ENCODE results near the gene CENPN.

The CENPN gene

DNA sequence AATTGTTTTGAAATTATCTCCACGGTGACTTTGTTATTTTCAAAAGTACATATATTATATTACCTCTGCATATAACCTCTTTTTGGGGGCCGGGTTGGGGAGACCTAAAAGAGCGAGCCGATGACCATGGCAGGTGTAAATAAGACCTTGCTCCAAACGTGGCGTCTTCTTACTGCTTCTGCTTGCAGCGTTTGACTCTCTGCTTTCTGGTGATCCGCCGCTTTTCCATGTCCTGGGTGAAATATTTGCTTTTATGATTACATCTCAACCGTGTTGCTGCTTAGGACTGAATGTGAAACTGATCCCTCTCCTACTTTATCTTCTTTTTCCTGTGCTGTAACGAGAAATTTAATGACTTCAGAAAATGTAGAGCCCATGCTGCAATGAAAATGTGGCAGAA is 46.7 kb downstream of the CENPN start:
- H3K36me3 ChIP-seq (ENCODE audit: low read length): no peaks in the 10 kb centered on the region
- no peak overlapping the region for H3K9ac ChIP-seq (ENCODE audit: low read length)
- TF ChIP-seq, protein P1, sequence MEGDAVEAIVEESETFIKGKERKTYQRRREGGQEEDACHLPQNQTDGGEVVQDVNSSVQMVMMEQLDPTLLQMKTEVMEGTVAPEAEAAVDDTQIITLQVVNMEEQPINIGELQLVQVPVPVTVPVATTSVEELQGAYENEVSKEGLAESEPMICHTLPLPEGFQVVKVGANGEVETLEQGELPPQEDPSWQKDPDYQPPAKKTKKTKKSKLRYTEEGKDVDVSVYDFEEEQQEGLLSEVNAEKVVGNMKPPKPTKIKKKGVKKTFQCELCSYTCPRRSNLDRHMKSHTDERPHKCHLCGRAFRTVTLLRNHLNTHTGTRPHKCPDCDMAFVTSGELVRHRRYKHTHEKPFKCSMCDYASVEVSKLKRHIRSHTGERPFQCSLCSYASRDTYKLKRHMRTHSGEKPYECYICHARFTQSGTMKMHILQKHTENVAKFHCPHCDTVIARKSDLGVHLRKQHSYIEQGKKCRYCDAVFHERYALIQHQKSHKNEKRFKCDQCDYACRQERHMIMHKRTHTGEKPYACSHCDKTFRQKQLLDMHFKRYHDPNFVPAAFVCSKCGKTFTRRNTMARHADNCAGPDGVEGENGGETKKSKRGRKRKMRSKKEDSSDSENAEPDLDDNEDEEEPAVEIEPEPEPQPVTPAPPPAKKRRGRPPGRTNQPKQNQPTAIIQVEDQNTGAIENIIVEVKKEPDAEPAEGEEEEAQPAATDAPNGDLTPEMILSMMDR (IDR thresholded peaks at IDR 0.05; ENCODE audit: insufficient read depth, low read length, poor library complexity, severe bottlenecking): no peak
- no peak for TF ChIP-seq EZH2phosphoT487 (conservative IDR thresholded peaks at IDR 0.05; ENCODE audit: low read length)
- H3K4me2 ChIP-seq (ENCODE audit: low read depth, low read length, poor library complexity, severe bottlenecking): no peak overlapping the region
- no peaks in the 10 kb centered on the region for H4K20me1 ChIP-seq (ENCODE audit: low read depth, low read length)
- H3K27ac ChIP-seq (ENCODE audit: low read depth, low read length): no peak overlapping the region
- H3K9me3 ChIP-seq (ENCODE audit: insufficient read depth, low read length): 0 out of 2 replicates have a peak, but pooled peaks cover under 1% of the 10 kb centered on the region
- no peak overlapping the region for H3K4me3 ChIP-seq (ENCODE audit: insufficient read depth, low read length, poor library complexity, severe bottlenecking)
- no peak overlapping the region for H2AFZ ChIP-seq (ENCODE audit: low read depth, low read length, severe bottlenecking)
- H3K27me3 ChIP-seq (ENCODE audit: low read length): no peaks in the 10 kb centered on the region
- H3K79me2 ChIP-seq (ENCODE audit: insufficient read depth, low read length): no peaks in the 10 kb centered on the region
- H3K9me2 ChIP-seq (replicated peaks; ENCODE audit: insufficient read depth, low read length): no peaks in the 10 kb centered on the region
- no peaks in the 10 kb centered on the region for H3F3A ChIP-seq (ENCODE audit: insufficient read depth)

DNA sequence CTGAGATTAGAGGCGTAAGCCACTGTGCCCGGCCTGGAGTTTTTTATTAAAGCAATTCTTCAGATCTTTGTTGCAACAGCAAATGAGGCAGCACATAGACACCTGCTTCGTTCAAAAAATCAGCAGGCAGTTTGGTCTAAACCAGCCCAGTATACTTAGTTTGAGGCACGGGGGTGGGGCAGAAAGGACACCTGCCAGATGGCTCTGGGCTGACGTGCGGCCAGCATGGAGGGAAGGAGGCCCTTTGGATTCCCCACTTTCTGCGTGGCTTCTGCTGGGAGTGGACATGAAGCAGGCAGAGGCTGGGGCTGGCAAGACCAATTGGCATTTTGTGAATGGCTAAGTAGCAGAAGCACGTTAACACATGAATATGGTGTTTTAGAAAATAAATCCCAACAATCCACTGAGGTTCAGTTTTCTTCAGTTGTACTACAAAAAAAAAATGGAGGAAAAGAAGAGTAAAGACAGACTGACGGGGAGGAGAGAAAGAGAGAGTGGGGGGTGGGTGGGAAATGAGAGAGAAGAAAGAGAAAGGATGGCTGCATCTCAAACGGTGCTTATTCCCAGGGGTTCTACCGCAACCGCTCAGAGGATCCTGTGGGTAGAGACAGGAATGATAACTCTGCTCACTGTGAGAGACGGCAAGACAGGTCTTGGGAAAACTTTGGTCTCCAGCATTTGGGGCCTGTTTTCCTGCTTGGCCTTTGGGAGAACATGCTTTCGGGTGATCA is 53.7 kb downstream of the CENPN start:
- Histone ChIP-seq H3K79me2 (ENCODE audit: insufficient read depth, low read length) (no peaks in the 10 kb centered on the region), H2AFZ (ENCODE audit: low read depth, low read length, severe bottlenecking) (no peak overlapping the region), H3K4me2 (ENCODE audit: low read depth, low read length, poor library complexity, severe bottlenecking) (no peak overlapping the region), H4K20me1 (ENCODE audit: low read depth, low read length) (no peaks in the 10 kb centered on the region), H3K9ac (ENCODE audit: low read length) (no peak overlapping the region), H3K27me3 (ENCODE audit: low read length) (no peaks in the 10 kb centered on the region), H3K36me3 (ENCODE audit: low read length) (no peaks in the 10 kb centered on the region), H3F3A (ENCODE audit: insufficient read depth) (no peaks in the 10 kb centered on the region), H3K9me3 (ENCODE audit: insufficient read depth, low read length) (no peaks in the 10 kb centered on the region), H3K4me3 (ENCODE audit: insufficient read depth, low read length, poor library complexity, severe bottlenecking) (no peak overlapping the region), H3K27ac (ENCODE audit: low read depth, low read length) (no peak overlapping the region), H3K9me2 (replicated peaks; ENCODE audit: insufficient read depth, low read length) (no peaks in the 10 kb centered on the region)
- TF ChIP-seq, protein P1 (IDR thresholded peaks at IDR 0.05; ENCODE audit: insufficient read depth, low read length, poor library complexity, severe bottlenecking): no peak
- no peak for TF ChIP-seq EZH2phosphoT487 (conservative IDR thresholded peaks at IDR 0.05; ENCODE audit: low read length)

DNA sequence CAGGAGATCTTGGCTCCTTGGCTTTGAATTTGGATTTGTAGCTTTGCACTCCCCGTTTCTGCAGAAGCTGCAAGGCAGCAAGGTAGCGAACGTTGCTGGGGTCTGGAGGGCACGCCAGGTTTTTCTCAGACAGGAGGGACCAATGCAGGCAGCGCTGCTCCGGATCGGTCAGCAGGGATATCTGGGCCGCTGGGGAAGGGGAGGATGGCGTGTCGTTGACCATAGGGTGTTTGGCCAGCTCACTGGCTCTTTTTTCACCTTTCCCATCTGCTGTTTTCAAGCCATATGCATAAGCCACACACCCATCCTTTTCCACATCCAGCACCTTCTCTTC is 54.3 kb downstream of the CENPN start:
- Histone ChIP-seq H3K79me2 (ENCODE audit: insufficient read depth, low read length) (no peaks in the 10 kb centered on the region), H3K9me2 (replicated peaks; ENCODE audit: insufficient read depth, low read length) (no peaks in the 10 kb centered on the region), H3F3A (ENCODE audit: insufficient read depth) (no peaks in the 10 kb centered on the region), H3K27me3 (ENCODE audit: low read length) (no peaks in the 10 kb centered on the region), H3K9me3 (ENCODE audit: insufficient read depth, low read length) (no peaks in the 10 kb centered on the region), H3K4me3 (ENCODE audit: insufficient read depth, low read length, poor library complexity, severe bottlenecking) (no peak overlapping the region), H3K36me3 (ENCODE audit: low read length) (no peaks in the 10 kb centered on the region), H4K20me1 (ENCODE audit: low read depth, low read length) (no peaks in the 10 kb centered on the region), H3K4me2 (ENCODE audit: low read depth, low read length, poor library complexity, severe bottlenecking) (no peak overlapping the region), H3K27ac (ENCODE audit: low read depth, low read length) (no peak overlapping the region), H2AFZ (ENCODE audit: low read depth, low read length, severe bottlenecking) (no peak overlapping the region), H3K9ac (ENCODE audit: low read length) (no peak overlapping the region)
- TF ChIP-seq, protein P1 (IDR thresholded peaks at IDR 0.05; ENCODE audit: insufficient read depth, low read length, poor library complexity, severe bottlenecking): no peak
- no peak for TF ChIP-seq EZH2phosphoT487 (conservative IDR thresholded peaks at IDR 0.05; ENCODE audit: low read length)

Data from SU-DHL-6 (cell line).